Astrocyte (in vitro differentiated cells and primary cell): ENCODE results near the gene SND1. TPM values are rescaled to one million over a fixed set of nuclear protein-coding genes. Genes with fewer than 3 reads are reported as not detected.

Experiments used
- DNase-seq: peaks from one replicate; pipeline ENCODE4 v3.0.0-alpha.2; 2010; ENCODE audit warnings: low read depth
- FAIRE-seq: peaks from 2 replicates; lab custom pipeline; 2011; peaks lifted over from hg19 to GRCh38; lab: Jason Lieb, UNC
- H2AFZ ChIP-seq: 2 replicates; pipeline ENCODE4 v1.6.0; 2012; ENCODE audit warnings: low read depth, low read length, inconsistent platforms
- H3K27ac ChIP-seq: 2 replicates; pipeline ENCODE4 v1.5.1; 2011; ENCODE audit warnings: low read depth, low read length, inconsistent platforms
- H3K27me3 ChIP-seq: 2 replicates; pipeline ENCODE4 v1.6.0; 2011; ENCODE audit warnings: low read length, inconsistent platforms; ENCODE audit not compliant: insufficient read depth
- H3K36me3 ChIP-seq: 2 replicates; pipeline ENCODE4 v1.5.1; 2011; ENCODE audit warnings: low read length, inconsistent platforms; ENCODE audit not compliant: insufficient read depth
- H3K4me1 ChIP-seq: 2 replicates; pipeline ENCODE4 v1.5.1; 2011; ENCODE audit warnings: low read length, inconsistent platforms; ENCODE audit not compliant: insufficient read depth
- H3K4me2 ChIP-seq: 2 replicates; pipeline ENCODE4 v1.6.0; 2012; ENCODE audit warnings: low read length, inconsistent platforms
- H3K4me3 ChIP-seq: 2 replicates; pipeline ENCODE4 v1.5.1; 2011; ENCODE audit warnings: low read depth, mild to moderate bottlenecking, low read length, inconsistent platforms; ENCODE audit not compliant: insufficient read depth
- H3K79me2 ChIP-seq: 2 replicates; pipeline ENCODE4 v1.6.0; 2012; ENCODE audit warnings: mild to moderate bottlenecking, low read length, inconsistent platforms; ENCODE audit not compliant: insufficient read depth
- H3K9ac ChIP-seq: 2 replicates; pipeline ENCODE4 v1.6.0; 2012; ENCODE audit warnings: mild to moderate bottlenecking, low read length, inconsistent platforms
- H3K9me3 ChIP-seq: 2 replicates; pipeline ENCODE4 v1.5.1; 2012; ENCODE audit warnings: low read depth, mild to moderate bottlenecking, low read length, inconsistent platforms; ENCODE audit not compliant: insufficient read depth
- H4K20me1 ChIP-seq: 2 replicates; pipeline ENCODE4 v1.6.0; 2012; ENCODE audit warnings: low read length, inconsistent platforms; ENCODE audit not compliant: insufficient read depth
- H3K27ac Mint-ChIP-seq: one replicate; pipeline ENCODE4 v1.8.0; 2021; ENCODE audit warnings: mild to moderate bottlenecking, mixed read lengths; ENCODE audit not compliant: unreplicated experiment
- H3K27me3 Mint-ChIP-seq: one replicate; pipeline ENCODE4 v1.8.0; 2021; ENCODE audit warnings: low read depth, mixed read lengths; ENCODE audit not compliant: unreplicated experiment
- H3K36me3 Mint-ChIP-seq: one replicate; pipeline ENCODE4 v1.8.0; 2021; ENCODE audit warnings: low read depth, mixed read lengths; ENCODE audit not compliant: unreplicated experiment
- H3K4me1 Mint-ChIP-seq: one replicate; pipeline ENCODE4 v1.8.0; 2021; ENCODE audit warnings: low read depth, mixed read lengths; ENCODE audit not compliant: unreplicated experiment
- H3K4me3 Mint-ChIP-seq: one replicate; pipeline ENCODE4 v1.8.0; 2021; ENCODE audit warnings: mild to moderate bottlenecking, moderate library complexity, mixed read lengths; ENCODE audit not compliant: unreplicated experiment
- H3K9me3 Mint-ChIP-seq: one replicate; pipeline ENCODE4 v1.8.0; 2021; ENCODE audit warnings: mild to moderate bottlenecking, mixed read lengths; ENCODE audit not compliant: unreplicated experiment
- EZH2 ChIP-seq: IDR thresholded peaks from 2 replicates; pipeline ENCODE4 v1.6.1; 2012; ENCODE audit warnings: mild to moderate bottlenecking, low read length, inconsistent platforms; ENCODE audit not compliant: insufficient read depth
- total RNA-seq: library from RNA; stranded (reverse); gene quantifications from 2 replicates; pipeline ENCODE4 v1.2.1, GENCODE V29; 2021
- TF ChIP-seq, protein P1 (sequence below): IDR thresholded peaks from 2 replicates; pipeline ENCODE4 v1.5.1; 2011; ENCODE audit warnings: low read depth, mild to moderate bottlenecking, inconsistent platforms, low read length, moderate library complexity; ENCODE audit not compliant: insufficient read depth

Gene SND1
- total RNA-seq, 1 donor from 2014 or later: 267 TPM

DNA sequence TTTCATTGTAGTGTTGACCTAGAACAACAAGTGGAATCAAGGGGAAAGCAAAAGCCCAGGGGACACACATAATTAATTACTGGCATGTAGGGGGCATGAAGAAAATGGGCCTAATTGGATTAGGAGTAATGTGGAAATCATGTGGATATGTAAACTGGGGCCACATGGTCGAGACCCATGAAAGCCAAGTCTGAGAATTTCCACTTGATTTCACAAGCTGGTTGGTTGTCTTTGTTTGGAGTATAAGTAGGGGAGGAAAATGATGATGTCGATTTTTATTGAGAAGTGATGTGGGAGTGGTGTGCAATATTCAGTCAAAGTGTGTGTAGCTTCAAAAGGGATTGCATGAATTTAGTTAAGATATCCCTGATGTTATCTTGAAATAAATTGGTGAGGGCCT lies 247.4 kb downstream of the SND1 start:
- H3K27ac ChIP-seq: no peak overlapping the region
- Mint-ChIP-seq H3K27ac (no peak overlapping the region), H3K36me3 (no peaks in the 10 kb centered on the region), H3K27me3 (no peaks in the 10 kb centered on the region), H3K4me1 (peaks cover 33% of the 10 kb centered on the region), H3K9me3 (no peaks in the 10 kb centered on the region), H3K4me3 (no peak overlapping the region)
- H3K4me3 ChIP-seq: no peak overlapping the region
- H3K36me3 ChIP-seq: no peaks in the 10 kb centered on the region
- no peaks in the 10 kb centered on the region for H3K9me3 ChIP-seq
- H3K4me2 ChIP-seq: no peak overlapping the region
- H3K79me2 ChIP-seq: peaks cover 56% of the 10 kb centered on the region
- peaks cover 20% of the 10 kb centered on the region for H3K4me1 ChIP-seq
- H2AFZ ChIP-seq: no peak overlapping the region
- peaks cover 96% of the 10 kb centered on the region for H4K20me1 ChIP-seq
- no peaks in the 10 kb centered on the region for H3K27me3 ChIP-seq
- no peak overlapping the region for H3K9ac ChIP-seq
- FAIRE-seq: no peak
- TF ChIP-seq EZH2: no peak
- TF ChIP-seq, protein P1, sequence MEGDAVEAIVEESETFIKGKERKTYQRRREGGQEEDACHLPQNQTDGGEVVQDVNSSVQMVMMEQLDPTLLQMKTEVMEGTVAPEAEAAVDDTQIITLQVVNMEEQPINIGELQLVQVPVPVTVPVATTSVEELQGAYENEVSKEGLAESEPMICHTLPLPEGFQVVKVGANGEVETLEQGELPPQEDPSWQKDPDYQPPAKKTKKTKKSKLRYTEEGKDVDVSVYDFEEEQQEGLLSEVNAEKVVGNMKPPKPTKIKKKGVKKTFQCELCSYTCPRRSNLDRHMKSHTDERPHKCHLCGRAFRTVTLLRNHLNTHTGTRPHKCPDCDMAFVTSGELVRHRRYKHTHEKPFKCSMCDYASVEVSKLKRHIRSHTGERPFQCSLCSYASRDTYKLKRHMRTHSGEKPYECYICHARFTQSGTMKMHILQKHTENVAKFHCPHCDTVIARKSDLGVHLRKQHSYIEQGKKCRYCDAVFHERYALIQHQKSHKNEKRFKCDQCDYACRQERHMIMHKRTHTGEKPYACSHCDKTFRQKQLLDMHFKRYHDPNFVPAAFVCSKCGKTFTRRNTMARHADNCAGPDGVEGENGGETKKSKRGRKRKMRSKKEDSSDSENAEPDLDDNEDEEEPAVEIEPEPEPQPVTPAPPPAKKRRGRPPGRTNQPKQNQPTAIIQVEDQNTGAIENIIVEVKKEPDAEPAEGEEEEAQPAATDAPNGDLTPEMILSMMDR: no peak
- no peak for DNase-seq

DNA sequence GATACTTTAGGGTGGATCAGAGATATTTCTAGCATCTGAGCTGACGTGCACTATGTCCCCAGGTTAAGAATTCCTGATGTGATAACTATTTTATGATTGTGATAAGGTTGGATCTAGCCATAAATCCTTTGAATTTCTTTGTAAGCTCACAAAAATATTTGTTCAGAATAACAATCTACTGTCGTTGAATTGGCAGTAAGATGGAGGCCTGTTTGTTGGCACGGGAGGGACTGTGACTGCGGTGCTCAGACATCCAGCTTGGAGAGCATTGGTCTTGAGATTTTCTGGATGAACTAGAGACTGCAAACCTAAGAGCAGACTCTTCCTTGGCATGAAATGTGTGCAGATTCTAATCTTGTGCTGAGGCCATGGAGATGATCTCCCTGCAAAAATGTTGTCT lies 248.1 kb downstream of the SND1 start:
- H3K4me2 ChIP-seq: no peak overlapping the region
- no peak overlapping the region for H2AFZ ChIP-seq
- no peak overlapping the region for H3K4me3 ChIP-seq
- no peaks in the 10 kb centered on the region for H3K9me3 Mint-ChIP-seq
- no peak for FAIRE-seq
- H3K9me3 ChIP-seq: no peaks in the 10 kb centered on the region
- H3K27me3 ChIP-seq: no peaks in the 10 kb centered on the region
- H3K4me3 Mint-ChIP-seq: no peak overlapping the region
- H3K36me3 Mint-ChIP-seq: no peaks in the 10 kb centered on the region
- no peak overlapping the region for H3K27ac ChIP-seq
- H3K27me3 Mint-ChIP-seq: no peaks in the 10 kb centered on the region
- H3K36me3 ChIP-seq: no peaks in the 10 kb centered on the region
- peaks cover 56% of the 10 kb centered on the region for H3K79me2 ChIP-seq
- TF ChIP-seq, protein P1: no peak
- DNase-seq: no peak
- H3K27ac Mint-ChIP-seq: peak overlapping the region; percentile 5
- H3K4me1 ChIP-seq: peaks cover 20% of the 10 kb centered on the region
- H3K4me1 Mint-ChIP-seq: peaks cover 41% of the 10 kb centered on the region
- peaks cover 96% of the 10 kb centered on the region for H4K20me1 ChIP-seq
- H3K9ac ChIP-seq: no peak overlapping the region

DNA sequence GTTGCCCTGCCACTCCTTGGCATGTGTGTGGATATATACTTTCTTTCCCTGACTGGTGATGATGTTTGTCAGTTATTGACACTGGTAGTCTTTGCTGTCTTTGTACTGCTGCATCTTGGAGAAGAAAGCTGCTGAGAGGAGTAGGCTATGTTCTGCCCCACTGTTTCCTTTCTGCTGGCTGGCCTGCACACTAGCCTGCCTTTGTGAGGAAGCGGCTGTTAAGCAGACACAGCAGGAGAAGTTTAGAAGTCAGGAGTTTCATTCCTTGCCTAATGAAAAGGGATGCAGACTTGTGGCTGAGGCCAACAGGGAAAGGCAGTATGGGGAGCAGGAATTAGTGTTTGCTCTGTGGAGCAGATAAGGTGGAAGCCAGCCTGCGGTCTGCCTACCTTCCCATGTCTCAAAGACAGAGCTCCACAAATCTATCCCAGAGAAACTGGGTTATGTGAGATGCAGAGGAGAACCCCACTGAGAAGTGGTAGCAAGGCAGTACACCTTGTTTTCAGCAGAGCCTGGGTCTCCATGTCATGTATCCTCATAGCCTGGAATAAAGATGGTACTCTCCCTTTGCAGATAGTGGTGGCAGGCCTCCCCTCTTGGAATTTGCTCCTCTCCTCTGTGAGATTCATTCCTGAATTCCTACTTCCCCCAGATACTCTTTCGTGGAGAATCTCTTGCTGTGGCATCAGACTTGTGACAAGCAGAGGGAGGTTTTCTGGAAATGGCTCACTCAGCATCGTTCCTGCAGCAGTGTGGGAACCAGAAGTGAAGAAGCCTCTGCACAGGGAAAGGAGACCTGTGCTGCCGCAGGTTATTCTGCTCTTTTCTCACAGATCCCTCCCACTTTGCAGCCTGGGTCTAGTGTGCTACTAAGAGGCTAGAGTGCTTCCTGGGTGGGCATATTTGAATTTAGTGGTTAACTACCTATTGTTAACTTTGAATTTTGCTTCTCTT lies 249.0 kb downstream of the SND1 start:
- no peaks in the 10 kb centered on the region for H3K27me3 Mint-ChIP-seq
- no peak overlapping the region for H3K27ac ChIP-seq
- no peak overlapping the region for H3K4me3 ChIP-seq
- peak overlapping the region; percentile 70 for H3K27ac Mint-ChIP-seq
- H3K4me1 ChIP-seq: peaks cover 22% of the 10 kb centered on the region
- peaks cover 49% of the 10 kb centered on the region for H3K4me1 Mint-ChIP-seq
- H3K9me3 ChIP-seq: no peaks in the 10 kb centered on the region
- DNase-seq: no peak
- FAIRE-seq: no peak
- H3K4me3 Mint-ChIP-seq: no peak overlapping the region
- TF ChIP-seq EZH2: no peak
- TF ChIP-seq, protein P1: no peak
- H3K36me3 Mint-ChIP-seq: no peaks in the 10 kb centered on the region
- no peaks in the 10 kb centered on the region for H3K36me3 ChIP-seq
- H4K20me1 ChIP-seq: peaks cover 96% of the 10 kb centered on the region
- H3K4me2 ChIP-seq: no peak overlapping the region
- H2AFZ ChIP-seq: no peak overlapping the region
- H3K9ac ChIP-seq: no peak overlapping the region
- no peaks in the 10 kb centered on the region for H3K9me3 Mint-ChIP-seq
- peaks cover 56% of the 10 kb centered on the region for H3K79me2 ChIP-seq
- no peaks in the 10 kb centered on the region for H3K27me3 ChIP-seq
